NCI-H510A treated with DMSO at 0.1 percent for 48 hours (cell line): ENCODE measurements around the gene SPATA25.
"Not testable (repeated sequence)": the region's sequence is repeated elsewhere in the genome, so short reads cannot be mapped to it uniquely, and the experiment has no call there.

Experiments used
- DNase-seq: peaks from one replicate; lab custom pipeline; 2025; lab: John Stamatoyannopoulos, UW

Gene SPATA25, protein sequence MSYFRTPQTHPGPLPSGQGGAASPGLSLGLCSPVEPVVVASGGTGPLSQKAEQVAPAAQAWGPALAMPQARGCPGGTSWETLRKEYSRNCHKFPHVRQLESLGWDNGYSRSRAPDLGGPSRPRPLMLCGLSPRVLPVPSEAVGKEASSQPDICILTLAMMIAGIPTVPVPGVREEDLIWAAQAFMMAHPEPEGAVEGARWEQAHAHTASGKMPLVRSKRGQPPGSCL

GRCh38 chr20:45887346-45887715 lies at the start of gene SPATA25:
Gene SPATA25, minus strand, starts transcription at chr20:45887622. Its CDS starts 32 bp downstream, at chr20:45887590.
- DNase-seq, result no peak

DNA sequence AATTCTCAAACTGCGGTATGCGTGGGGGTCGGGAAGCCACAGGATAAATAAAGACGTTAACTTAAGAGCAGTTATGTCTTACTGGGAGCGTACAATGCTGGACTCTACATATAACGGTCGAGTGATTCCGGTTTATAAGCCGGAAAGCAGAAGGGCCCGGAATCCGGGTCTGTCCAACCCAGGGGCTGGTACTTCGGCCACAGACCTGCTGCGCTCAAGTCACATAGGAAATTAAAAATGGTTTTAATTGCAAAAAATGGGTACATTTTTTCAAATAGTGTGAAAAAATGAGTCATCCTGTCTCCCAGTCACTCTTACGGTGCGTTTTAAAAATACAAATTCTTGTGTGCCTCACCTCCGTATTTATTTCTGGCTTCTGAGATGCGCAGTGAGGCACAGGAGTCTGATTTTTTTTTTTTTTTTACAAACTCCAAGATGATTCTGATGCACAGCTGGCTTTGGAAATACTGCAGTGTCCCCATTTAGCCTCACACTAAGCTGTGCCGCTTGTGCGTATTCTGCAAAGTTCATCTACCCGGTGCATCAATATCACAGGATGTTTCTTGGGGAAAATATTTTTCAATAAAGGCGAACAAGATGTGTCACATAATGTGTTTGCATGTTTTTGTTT lies 48.1 kb upstream of the SPATA25 start:
- DNase-seq, result no peak

DNA sequence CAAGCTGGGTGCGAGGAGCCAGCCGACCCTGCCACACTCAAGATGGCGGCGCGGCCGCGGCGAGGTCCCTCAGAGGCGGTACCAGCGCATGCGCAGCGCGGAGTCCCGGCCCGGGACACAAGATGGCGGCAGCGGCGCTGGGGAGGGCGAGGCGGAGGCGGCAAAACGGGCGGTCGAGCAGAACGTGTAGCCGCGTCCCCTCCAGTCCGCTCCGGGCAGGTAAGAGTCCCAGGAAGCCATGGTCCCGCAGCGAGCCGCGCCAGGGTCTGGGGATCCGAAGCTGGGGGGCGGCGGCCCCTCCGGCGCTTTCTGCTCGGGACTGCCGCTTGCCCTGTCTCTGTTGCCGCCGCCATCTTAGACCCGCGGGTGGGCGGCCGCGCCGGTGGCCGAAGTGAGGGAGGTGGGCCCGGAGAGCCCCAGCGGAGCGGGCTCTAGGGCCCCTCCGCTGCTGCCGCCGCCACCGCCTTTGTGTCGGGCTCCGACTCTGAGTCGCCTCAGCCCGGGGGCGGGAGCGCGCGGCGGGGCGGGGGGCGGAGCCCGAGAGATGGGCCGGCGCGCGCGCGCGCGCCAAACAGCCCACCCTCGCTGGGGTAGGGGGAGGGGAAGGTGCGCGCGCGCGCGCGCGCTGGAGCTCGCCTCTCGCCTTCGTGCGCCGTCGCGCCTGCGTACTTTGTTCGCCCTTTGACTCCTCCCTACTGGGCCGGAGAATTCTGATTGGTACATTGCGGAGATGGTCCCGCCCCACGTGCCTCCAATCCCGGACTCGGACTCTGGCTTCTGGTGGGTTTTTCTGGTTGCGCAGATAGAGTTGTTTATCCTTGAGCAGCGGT lies 47.4 kb upstream of the SPATA25 start, which contains the start of gene PCIF1:
PCIF1 (plus strand) TSS at position 98 of the 830 bp plus-strand sequence. CDS start 4,317 bp downstream, outside the sequence.
- DNase-seq, result peak; percentile 92

DNA sequence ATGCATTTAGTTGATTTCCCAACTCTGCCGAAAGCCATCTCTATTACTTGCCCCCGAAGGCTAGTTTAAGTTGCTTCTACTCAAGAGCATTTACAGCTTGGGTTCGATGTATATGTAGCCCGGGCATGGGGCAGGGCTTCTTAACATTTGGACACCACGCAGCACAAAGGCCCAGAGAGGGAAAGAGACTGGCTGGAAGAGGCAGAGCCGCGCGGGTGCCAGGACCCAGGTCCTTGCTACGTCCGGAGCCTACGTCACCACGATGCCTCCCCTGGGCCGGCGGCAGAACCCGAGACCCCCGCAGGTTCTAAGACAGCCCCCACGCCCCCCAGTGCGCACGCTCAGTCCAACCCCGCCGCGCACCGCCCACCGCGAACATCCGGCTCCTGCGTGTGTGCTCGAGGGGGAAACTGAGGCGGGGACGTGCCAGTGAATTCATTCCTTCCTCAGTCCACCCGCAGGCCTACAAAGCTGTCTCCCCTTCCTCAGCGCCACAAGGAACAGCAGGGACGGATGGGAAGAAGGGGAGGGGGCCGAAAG lies 46.7 kb upstream of the SPATA25 start:
- no peak for DNase-seq

DNA sequence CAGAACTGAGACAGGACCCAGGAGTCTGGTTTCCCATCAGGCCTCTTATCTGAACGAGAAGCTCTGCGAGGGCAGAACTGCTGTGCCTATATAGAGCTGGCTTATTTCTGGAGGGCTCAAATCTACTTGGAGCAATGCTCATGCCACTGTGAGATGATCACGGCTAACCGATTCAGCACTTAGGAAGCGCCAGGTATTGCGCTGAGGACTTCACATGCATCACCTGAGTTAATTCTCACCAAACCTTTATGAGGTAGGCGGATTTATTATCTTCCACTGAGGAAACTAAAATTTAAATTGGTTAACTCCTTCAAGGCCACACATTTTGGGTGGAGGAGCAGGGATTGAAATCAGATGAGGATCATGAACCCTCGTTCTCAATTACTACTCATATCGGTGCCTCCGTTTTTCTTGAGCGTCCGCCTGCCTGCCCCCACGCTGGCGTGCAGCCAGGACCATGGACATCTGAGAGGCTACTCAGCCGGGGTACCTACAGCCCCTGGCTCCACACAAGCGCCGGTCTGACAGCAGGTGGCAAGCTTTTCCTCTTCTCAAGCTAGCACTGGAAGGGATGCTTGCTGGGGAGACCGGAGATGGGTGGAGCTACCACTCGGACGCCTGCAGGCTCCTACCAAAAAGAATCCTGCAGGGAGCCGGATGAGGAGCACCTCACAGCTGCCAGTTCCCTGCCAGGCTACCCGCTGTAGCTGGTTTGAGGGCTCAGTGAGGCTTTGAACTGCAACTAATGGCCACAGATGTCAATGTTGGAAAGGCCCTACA lies 46.0 kb upstream of the SPATA25 start:
- DNase-seq, result peak; percentile 88

DNA sequence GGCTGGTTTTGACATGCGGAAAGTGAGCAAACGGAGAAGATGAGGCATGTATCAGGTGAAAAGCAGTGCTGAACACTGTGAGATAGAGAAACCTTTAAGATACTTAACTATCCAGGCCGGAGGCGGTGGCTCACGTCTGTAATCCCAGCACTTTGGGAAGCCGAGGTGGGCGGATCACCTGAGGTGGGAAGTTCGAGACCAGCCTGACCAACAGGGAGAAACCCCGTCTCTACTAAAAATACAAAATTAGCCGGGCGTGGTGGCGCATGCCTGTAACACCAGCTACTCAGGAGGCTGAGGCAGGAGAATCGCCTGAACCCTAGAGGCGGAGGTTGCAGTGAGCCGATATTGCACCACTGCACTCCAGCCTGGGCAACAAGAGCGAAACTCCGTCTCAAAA lies 44.3 kb upstream of the SPATA25 start:
- DNase-seq, result not testable (repeated sequence)

- no peak for DNase-seq
Observed at GRCh38 chr20:45927071-45927878, 39.9 kb upstream of the SPATA25 start.

DNA sequence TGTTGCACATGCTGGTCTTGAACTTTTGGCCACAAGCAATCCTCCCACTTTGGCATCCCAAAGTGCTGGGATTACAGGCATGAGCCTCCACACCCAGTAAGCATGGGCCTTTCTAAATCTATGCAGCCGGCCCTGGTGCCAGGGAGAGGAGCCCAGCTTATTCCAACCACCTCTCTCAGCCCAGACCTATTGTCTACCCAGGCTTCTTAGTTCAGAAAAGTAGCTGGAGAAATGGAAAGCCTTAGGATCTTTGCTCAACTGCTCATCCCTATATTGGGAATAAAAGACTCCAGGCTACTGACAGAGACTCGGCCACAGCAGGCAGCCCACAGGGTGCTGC lies 39.3 kb upstream of the SPATA25 start:
- no peak for DNase-seq

GRCh38 chr20:45925821-45926506 lies 38.5 kb upstream of the SPATA25 start:
- no peak for DNase-seq

GRCh38 chr20:45924391-45925261 lies 37.2 kb upstream of the SPATA25 start:
- peak; percentile 64 for DNase-seq

GRCh38 chr20:45921337-45922189 lies 34.1 kb upstream of the SPATA25 start:
- no peak for DNase-seq

GRCh38 chr20:45920462-45921336 lies 33.3 kb upstream of the SPATA25 start:
- no peak for DNase-seq

DNA sequence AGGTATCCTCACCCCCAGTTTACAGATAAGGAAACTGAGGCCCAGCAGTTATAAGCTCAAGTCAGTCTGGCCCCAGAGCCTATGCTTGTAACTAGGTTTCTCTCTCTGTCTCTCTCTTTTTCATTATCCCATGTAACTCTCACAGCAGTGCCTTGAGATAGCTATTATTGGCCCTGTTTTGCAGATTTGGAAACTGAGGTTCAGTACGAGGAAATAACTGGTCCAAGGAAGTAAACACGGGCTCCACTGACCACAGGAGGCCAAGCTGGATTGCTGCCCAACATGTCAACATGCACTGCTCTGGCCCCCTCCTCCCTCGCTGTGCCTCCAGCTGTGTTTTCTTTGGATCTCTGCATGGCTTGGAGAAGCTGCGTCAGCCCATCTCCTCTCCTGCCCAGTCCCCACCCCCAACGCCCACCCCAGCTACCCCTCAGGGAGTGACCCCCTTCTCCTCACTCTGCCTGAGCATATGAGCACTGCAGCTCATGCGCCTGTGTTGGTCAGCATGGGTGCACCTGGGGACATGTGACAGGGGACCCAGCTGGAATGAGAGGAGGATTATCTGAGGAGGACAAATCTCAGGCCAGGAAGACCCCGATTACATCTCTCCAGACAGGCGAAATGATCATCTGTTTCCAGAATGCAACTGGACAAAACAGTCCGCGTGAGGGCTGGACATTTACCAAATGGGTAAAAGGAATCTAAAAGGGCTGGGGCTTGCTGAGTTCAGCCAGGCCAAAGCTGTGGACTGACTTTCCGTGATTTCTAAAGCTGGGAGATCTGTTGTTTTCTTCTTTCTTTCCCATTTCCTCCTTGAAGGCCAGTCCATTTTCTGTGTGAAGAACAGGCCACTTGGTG lies 32.3 kb upstream of the SPATA25 start:
- DNase-seq, result no peak

DNA sequence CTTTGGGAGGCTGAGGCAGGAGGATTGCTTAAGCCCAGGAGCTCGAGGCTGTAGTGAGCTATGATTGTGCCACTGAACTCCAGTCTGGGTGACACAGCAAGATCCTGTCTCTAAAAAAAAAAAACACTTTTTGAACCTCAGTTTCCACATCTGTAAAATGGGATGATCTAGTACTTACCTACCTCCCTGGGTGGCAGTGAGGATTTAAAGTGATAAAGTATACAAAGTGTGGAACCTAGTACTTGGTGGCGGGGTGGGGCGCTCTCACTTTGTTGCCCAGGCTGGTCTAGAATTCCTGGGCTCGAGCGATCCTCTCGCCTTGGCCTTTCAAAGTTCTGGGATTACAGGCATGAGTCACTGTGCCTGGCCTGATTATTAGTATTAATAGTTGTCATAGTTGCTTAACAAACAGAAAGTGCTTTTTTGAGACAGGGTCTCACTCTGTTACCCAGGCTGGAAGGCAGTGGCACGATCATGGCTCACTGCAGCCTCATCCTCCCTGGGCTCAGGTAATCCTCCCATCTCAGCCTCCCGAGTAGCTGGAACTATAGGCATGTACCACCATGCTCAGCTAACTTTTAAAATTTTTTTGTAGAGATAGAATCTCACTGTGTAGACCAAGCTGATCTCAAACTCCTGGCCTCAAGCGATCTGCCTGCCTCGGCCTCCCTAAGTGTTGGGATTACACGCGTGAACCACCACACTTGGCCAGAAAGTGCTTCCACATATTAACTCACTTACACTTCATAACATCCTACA lies 31.5 kb upstream of the SPATA25 start:
- no peak for DNase-seq

DNA sequence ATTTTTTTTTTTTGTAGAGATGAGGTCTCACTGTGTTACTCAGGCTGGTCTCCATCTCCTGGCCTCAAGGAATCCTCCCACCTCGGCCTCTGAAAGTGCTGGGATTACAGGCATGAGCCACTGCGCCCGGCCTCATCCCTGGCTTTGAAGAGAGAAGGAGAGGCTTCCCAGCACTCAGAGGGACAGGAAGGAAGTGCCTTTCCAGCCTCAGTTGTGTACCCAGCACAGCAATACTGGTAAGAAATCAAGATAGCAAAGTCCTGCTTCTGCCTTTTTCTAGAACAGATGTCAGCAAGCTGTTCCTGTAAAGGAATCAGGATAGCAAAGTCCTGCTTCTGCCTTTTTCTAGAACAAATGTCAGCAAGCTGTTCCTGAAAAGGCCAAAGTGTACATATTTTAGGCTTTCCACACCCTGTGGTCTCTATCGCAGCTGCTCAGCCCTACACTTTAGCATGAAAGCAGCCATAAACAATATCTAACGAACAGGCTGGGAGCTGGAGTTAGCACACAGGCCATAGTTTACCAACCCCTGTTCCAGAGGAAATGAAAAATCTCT lies 30.8 kb upstream of the SPATA25 start:
- no peak for DNase-seq

DNA sequence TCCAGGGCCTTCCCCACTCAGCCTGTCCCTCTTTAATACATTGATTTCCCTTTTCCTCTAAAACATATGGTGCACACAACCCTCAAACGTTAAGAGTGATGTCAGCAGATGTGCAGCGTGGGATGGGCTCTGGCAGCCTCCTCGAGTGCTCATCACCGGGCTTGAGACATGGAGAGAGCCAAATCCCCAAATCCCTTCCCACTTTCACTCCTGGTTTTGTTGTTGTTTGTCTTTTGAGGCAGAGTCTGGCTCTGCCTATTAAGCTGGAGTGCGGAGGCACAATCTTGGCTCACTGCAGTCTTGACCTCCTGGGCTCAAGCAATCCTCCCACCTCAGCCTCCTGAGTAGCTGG lies 30.3 kb upstream of the SPATA25 start:
- no peak for DNase-seq
